HCT116 (cell line): ENCODE results near the gene SHANK3. TPM values are rescaled to one million over a fixed set of nuclear protein-coding genes. Genes with fewer than 3 reads are reported as not detected.
A peak's percentile ranks its signal among the peaks of the same experiment; 100 is the strongest.

Experiments used
- ATAC-seq: fragments of 200-7000 bp; cut with Tn5 transposase; 2 replicates; pipeline ENCODE4 v1.9.1; 2020; ENCODE audit warnings: mild to moderate bottlenecking, moderate library complexity
- BruUV-seq: library from RNA; stranded (reverse); fragments of 400-500 nt; replicated peaks from 2 replicates; lab custom pipeline; 2021; lab: Mats Ljungman, UMichigan
- CTCF ChIA-PET: fragments of 300-600 bp; sonication (Branson Sonifier 250); formaldehyde crosslinking; loops from one replicate; lab custom pipeline; 2021; ENCODE audit warnings: antibody characterized with exemption; lab: Charles Lee
- POLR2A ChIA-PET: fragments of 300-600, 350-600 bp; sonication (Branson Sonifier 250); formaldehyde crosslinking; loops from one replicate; lab custom pipeline; 2021; ENCODE audit warnings: antibody characterized with exemption; lab: Charles Lee
- RAD21 ChIA-PET, 2 experiments: fragments of 300-600 bp; sonication (Branson Sonifier 250); formaldehyde crosslinking; loops; one replicate each; lab custom pipeline; 2023; ENCODE audit warnings: low total read pairs in 2 of 2; ENCODE audit not compliant: uncharacterized antibody in 2 of 2, unreplicated experiment in 2 of 2, low non-redundant PET in 1 of 2; lab: Charles Lee
- DNase-seq: peaks from one replicate; pipeline ENCODE4 v3.0.0-alpha.2; 2010; ENCODE audit warnings: low read depth, low spot score
- H2AFZ ChIP-seq: fragments of 200-600 bp; shearing (Covaris generic), sonication (generic); 2 replicates; pipeline ENCODE4 v1.6.1; 2017; ENCODE audit warnings: low read depth, mixed run types, mixed read lengths, antibody characterized with exemption, low read length; ENCODE audit not compliant: poor library complexity, severe bottlenecking
- H3K27ac ChIP-seq: 2 replicates; pipeline ENCODE4 v1.5.1; 2012; ENCODE audit warnings: low read depth, low read length
- H3K27me3 ChIP-seq: fragments of 200-600 bp; sonication (generic); 2 replicates; pipeline ENCODE4 v1.6.1; 2016; ENCODE audit warnings: mixed run types, low read length, mixed read lengths; ENCODE audit not compliant: insufficient read depth
- H3K36me3 ChIP-seq, 2 experiments: fragments of 200-500 bp in 1 of 2; fragments of 200-600 bp in 1 of 2; sonication (Bioruptor generic) in 1 of 2; sonication (generic) in 1 of 2; 2 replicates each; pipeline versions ENCODE4 v1.5.1 to v1.6.1; 2014 to 2016; ENCODE audit warnings: low read length in 2 of 2, inconsistent platforms in 1 of 2, mixed read lengths in 1 of 2, mixed run types in 1 of 2; ENCODE audit not compliant: insufficient read depth in 2 of 2, control insufficient read depth in 1 of 2
- H3K4me1 ChIP-seq, 2 experiments: fragments of 200-600 bp in 1 of 2; sonication (generic) in 1 of 2; 2 replicates each; pipeline versions ENCODE4 v1.5.1 to v1.6.1; 2012 to 2017; ENCODE audit warnings: low read length in 2 of 2, inconsistent platforms in 1 of 2, mild to moderate bottlenecking in 1 of 2, mixed read lengths in 1 of 2, mixed run types in 1 of 2, moderate library complexity in 1 of 2; ENCODE audit not compliant: insufficient read depth in 2 of 2, control insufficient read depth in 1 of 2
- H3K4me2 ChIP-seq: fragments of 200-600 bp; sonication (generic); 2 replicates; pipeline ENCODE4 v1.6.1; 2017; ENCODE audit warnings: mixed run types, low read length, mixed read lengths
- H3K4me3 ChIP-seq, 2 experiments: fragments of 200-600 bp in 1 of 2; sonication (generic) in 1 of 2; replicated peaks in 1 of 2; 2 replicates each; pipeline ENCODE4 v1.5.1; 2011 to 2016; ENCODE audit warnings: low read length in 2 of 2, control low read depth in 1 of 2, low read depth in 1 of 2, mild to moderate bottlenecking in 1 of 2, mixed read lengths in 1 of 2, mixed run types in 1 of 2
- H3K79me2 ChIP-seq: fragments of 200-600 bp; sonication (generic); 2 replicates; pipeline ENCODE4 v1.6.1; 2017; ENCODE audit warnings: mild to moderate bottlenecking, mixed run types, low read length, moderate library complexity, mixed read lengths; ENCODE audit not compliant: insufficient read depth
- H3K9ac ChIP-seq: fragments of 200-600 bp; sonication (generic); 2 replicates; pipeline ENCODE4 v1.6.1; 2016; ENCODE audit warnings: low read length, mixed read lengths
- H3K9me2 ChIP-seq: fragments of 200-600 bp; sonication (generic), shearing (Covaris generic); 2 replicates; pipeline ENCODE4 v1.6.1; 2017; ENCODE audit warnings: mixed run types, mild to moderate bottlenecking, moderate library complexity; ENCODE audit not compliant: insufficient read depth
- H3K9me3 ChIP-seq, 2 experiments: fragments of 200-500 bp in 1 of 2; fragments of 200-600 bp in 1 of 2; sonication (Bioruptor generic) in 1 of 2; sonication (generic) in 1 of 2; 2 replicates each; pipeline ENCODE4 v1.6.1; 2014 to 2017; ENCODE audit warnings: low read length in 2 of 2, mixed read lengths in 2 of 2, inconsistent platforms in 1 of 2, low read depth in 1 of 2, mild to moderate bottlenecking in 1 of 2, mixed run types in 1 of 2, moderate library complexity in 1 of 2; ENCODE audit not compliant: control insufficient read depth in 1 of 2, insufficient read depth in 1 of 2
- H4K20me1 ChIP-seq: fragments of 200-600 bp; sonication (generic), shearing (Covaris generic); 2 replicates; pipeline ENCODE4 v1.6.1; 2017; ENCODE audit warnings: mixed run types, mild to moderate bottlenecking, moderate library complexity; ENCODE audit not compliant: insufficient read depth
- EZH2phosphoT487 ChIP-seq: fragments of 200-600 bp; IDR thresholded peaks from 2 replicates; pipeline ENCODE4 v1.6.1; 2018; ENCODE audit warnings: antibody characterized with exemption, borderline replicate concordance
- POLR2A ChIP-seq: IDR thresholded peaks from 2 replicates; pipeline ENCODE4 v1.7.0; 2011; ENCODE audit warnings: borderline replicate concordance; ENCODE audit not compliant: insufficient read depth, insufficient read length; ENCODE audit errors: extremely low read depth
- REST ChIP-seq: IDR thresholded peaks from 2 replicates; pipeline ENCODE4 v1.6.1; 2012; ENCODE audit warnings: low read depth
- SIN3A ChIP-seq: IDR thresholded peaks from 2 replicates; pipeline ENCODE4 v1.6.1; 2012; ENCODE audit warnings: low read depth
- SRF ChIP-seq: IDR thresholded peaks from 2 replicates; pipeline ENCODE4 v1.6.1; 2012; ENCODE audit warnings: low read depth
- ZFX ChIP-seq: fragments of 450-650 bp; IDR thresholded peaks from 2 replicates; pipeline ENCODE4 v1.6.1; 2017
- ZNF274 ChIP-seq: fragments of 200-500 bp; sonication (Bioruptor generic); IDR thresholded peaks from 2 replicates; pipeline ENCODE4 v1.6.1; 2014; ENCODE audit warnings: mild to moderate bottlenecking, low read depth, low read length, inconsistent platforms
- intact Hi-C: fragments of 100-400 bp; cut with micrococcal nuclease; formaldehyde crosslinking; loops from 2 replicates; pipeline ENCODE4 v1.10.0; 2022
- total RNA-seq: library from RNA; stranded (reverse); gene quantifications from one replicate; pipeline ENCODE4 v1.2.1, GENCODE V29; 2021; ENCODE audit not compliant: unreplicated experiment
- TF ChIP-seq, protein P1 (sequence below), 3 experiments: fragments of 200-600 bp in 1 of 3; sonication (generic) in 1 of 3; IDR thresholded peaks in 2 of 3; conservative IDR thresholded peaks in 1 of 3; 2 replicates each; pipeline ENCODE4 v1.5.1; 2012 to 2017; ENCODE audit warnings: low read depth in 2 of 3, low read length in 2 of 3, antibody characterized with exemption in 1 of 3, borderline replicate concordance in 1 of 3, control low read depth in 1 of 3, mild to moderate bottlenecking in 1 of 3, mixed read lengths in 1 of 3, mixed run types in 1 of 3, moderate library complexity in 1 of 3; ENCODE audit not compliant: insufficient read depth in 1 of 3
- TF ChIP-seq, protein P2 (sequence below): IDR thresholded peaks from 2 replicates; pipeline ENCODE4 v1.6.1; 2011; ENCODE audit warnings: mild to moderate bottlenecking, low read length, moderate library complexity; ENCODE audit not compliant: insufficient replicate concordance; ENCODE audit errors: extremely low read depth

The SHANK3 gene
- total RNA-seq, 1 experiment from 2014 or later = 16.0 TPM

DNA sequence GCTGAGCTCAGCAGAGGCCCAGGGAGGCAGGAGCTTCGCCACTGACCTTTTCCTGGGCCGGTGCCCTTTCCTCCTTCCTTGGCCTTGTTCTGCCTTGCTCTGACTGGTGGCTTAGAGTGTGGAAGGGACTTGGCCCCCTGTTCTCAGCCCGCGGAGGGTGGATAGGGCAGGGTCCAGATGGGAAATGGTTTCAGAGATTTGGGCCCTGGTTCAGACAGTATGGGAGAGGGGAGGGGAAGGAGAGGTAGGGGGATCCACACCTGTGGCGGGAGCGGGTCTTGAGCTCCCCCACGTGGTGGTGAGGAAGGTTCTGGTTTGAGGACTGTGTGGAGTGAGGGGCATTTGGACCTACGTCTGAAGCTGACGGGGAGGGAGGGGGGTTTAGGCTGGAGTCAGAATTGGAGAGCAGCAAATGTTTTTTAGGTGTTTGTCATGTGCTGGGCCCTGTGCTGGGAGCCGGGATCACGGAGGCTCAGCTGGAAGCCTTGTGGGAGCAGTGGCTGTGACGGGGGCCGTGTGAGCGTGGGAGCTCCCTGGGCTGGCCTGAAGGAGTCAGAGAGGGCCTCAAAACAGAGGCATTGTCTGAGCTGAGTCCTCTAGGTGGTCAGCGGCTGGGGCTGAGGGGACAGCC is 27.2 kb downstream of the SHANK3 start:
- BruUV-seq = no TSS peak
- peaks cover 0 to 5% of the 10 kb centered on the region in 2 experiments; a peak in 1 of 4 replicates for H3K36me3 ChIP-seq
- DNase-seq = no peak
- no peak for ATAC-seq
- H3K9me2 ChIP-seq = no peaks in the 10 kb centered on the region
- ChIA-PET CTCF (interaction anchor here (1.1 kb wide), 1 partner anchor 174 kb away, joined by 4 read pairs; no protein-coding TSS in a partner anchor), RAD21 (no interaction called here), POLR2A (no interaction called here)
- H3K27me3 ChIP-seq = no peaks in the 10 kb centered on the region
- H3K4me3 ChIP-seq = no peak overlapping the region
- H3K9me3 ChIP-seq = no peaks in the 10 kb centered on the region
- H3K27ac ChIP-seq = no peak overlapping the region
- no peak for TF ChIP-seq ZNF274
- TF ChIP-seq, protein P1, sequence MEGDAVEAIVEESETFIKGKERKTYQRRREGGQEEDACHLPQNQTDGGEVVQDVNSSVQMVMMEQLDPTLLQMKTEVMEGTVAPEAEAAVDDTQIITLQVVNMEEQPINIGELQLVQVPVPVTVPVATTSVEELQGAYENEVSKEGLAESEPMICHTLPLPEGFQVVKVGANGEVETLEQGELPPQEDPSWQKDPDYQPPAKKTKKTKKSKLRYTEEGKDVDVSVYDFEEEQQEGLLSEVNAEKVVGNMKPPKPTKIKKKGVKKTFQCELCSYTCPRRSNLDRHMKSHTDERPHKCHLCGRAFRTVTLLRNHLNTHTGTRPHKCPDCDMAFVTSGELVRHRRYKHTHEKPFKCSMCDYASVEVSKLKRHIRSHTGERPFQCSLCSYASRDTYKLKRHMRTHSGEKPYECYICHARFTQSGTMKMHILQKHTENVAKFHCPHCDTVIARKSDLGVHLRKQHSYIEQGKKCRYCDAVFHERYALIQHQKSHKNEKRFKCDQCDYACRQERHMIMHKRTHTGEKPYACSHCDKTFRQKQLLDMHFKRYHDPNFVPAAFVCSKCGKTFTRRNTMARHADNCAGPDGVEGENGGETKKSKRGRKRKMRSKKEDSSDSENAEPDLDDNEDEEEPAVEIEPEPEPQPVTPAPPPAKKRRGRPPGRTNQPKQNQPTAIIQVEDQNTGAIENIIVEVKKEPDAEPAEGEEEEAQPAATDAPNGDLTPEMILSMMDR (IDR thresholded peaks at IDR 0.05 in 2 of 3, conservative IDR thresholded peaks at IDR 0.05 in 1 of 3; ENCODE audit: borderline replicate concordance in 1 of 3, insufficient read depth in 1 of 3, low read depth in 2 of 3, low read length in 2 of 3) = 0 out of 6 replicates have a peak, but pooled peaks of 1 of the 3 experiments have one; percentile 5
- H3K9ac ChIP-seq = no peak overlapping the region
- H3K4me2 ChIP-seq = no peak overlapping the region
- H2AFZ ChIP-seq = no peak overlapping the region
- peaks cover 17% of the 10 kb centered on the region for H3K79me2 ChIP-seq
- H3K4me1 ChIP-seq = peaks cover 2 to 10% of the 10 kb centered on the region in 2 experiments; a peak in 1 of 4 replicates
- intact Hi-C loops = no loop called here
- no peaks in the 10 kb centered on the region for H4K20me1 ChIP-seq

- H3K4me2 ChIP-seq = no peak overlapping the region
- no peaks in the 10 kb centered on the region for H4K20me1 ChIP-seq
- no peaks in the 10 kb centered on the region for H3K27me3 ChIP-seq
- DNase-seq (no peak), ATAC-seq (no peak)
- ChIA-PET POLR2A (no interaction called here), CTCF (no interaction called here), RAD21 (no interaction called here)
- intact Hi-C loops = no loop called here
- H3K9ac ChIP-seq = no peak overlapping the region
- peaks cover 2 to 10% of the 10 kb centered on the region in 2 experiments; a peak in 1 of 4 replicates for H3K4me1 ChIP-seq
- peaks cover 0 to 8% of the 10 kb centered on the region in 2 experiments; a peak in 1 of 4 replicates for H3K36me3 ChIP-seq
- peaks cover 17% of the 10 kb centered on the region for H3K79me2 ChIP-seq
- no peak overlapping the region for H2AFZ ChIP-seq
- H3K9me3 ChIP-seq = no peaks in the 10 kb centered on the region
- no TSS peak for BruUV-seq
- H3K27ac ChIP-seq = no peak overlapping the region
- no peak overlapping the region for H3K4me3 ChIP-seq
- no peaks in the 10 kb centered on the region for H3K9me2 ChIP-seq
- TF ChIP-seq ZNF274 (no peak), ZFX (no peak), EZH2phosphoT487 (no peak), REST (no peak), SRF (no peak), SIN3A (no peak), POLR2A (no peak)
- TF ChIP-seq, protein P2, sequence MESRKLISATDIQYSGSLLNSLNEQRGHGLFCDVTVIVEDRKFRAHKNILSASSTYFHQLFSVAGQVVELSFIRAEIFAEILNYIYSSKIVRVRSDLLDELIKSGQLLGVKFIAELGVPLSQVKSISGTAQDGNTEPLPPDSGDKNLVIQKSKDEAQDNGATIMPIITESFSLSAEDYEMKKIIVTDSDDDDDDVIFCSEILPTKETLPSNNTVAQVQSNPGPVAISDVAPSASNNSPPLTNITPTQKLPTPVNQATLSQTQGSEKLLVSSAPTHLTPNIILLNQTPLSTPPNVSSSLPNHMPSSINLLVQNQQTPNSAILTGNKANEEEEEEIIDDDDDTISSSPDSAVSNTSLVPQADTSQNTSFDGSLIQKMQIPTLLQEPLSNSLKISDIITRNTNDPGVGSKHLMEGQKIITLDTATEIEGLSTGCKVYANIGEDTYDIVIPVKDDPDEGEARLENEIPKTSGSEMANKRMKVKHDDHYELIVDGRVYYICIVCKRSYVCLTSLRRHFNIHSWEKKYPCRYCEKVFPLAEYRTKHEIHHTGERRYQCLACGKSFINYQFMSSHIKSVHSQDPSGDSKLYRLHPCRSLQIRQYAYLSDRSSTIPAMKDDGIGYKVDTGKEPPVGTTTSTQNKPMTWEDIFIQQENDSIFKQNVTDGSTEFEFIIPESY = no peak
Observed at GRCh38 chr22:50700387-50701075, 27.9 kb downstream of the SHANK3 start.
